ENCODE data around the gene ADAM12. TPM values are rescaled to one million over a fixed set of nuclear protein-coding genes. Genes with fewer than 3 reads are reported as not detected.

Gene ADAM12
- total and polyA plus RNA-seq, 12 donors: 0.08 to 3.9 (median 0.53) TPM

DNA sequence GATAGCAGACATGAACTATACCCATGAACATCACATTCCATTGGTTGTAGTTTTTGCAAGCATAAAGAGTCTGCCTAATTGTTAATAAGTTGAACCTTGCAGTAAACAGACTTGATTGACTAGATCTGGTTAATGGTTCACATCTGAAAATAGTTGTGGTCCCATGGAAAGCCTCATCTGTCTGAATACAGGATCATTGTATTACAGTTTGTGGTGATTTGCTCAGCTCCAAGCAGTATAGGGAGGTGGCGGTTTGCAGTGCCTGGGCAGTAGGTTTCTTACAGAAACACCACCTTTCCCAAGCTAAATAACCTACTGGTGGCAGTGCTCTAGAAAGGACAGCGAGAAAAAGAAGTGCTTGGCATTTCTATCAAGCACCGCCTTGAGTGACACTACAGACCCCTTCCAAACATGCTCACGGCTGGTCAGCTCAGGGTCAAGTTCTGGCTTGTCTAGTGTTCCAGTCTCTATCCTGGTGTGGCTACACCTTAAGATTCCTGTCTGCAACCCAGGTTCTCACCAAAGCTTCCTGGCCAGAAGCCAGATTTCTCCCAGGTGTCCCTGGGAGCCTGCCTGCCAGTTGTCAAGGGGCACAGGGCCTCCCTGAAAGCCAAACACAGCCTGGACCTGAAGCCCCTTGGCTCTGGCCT lies 372.0 kb downstream of the ADAM12 start:
- Histone ChIP-seq H3K27ac (no peak overlapping the region), H3K4me1 (replicated peaks in 1 of 2) (no peaks in the 10 kb centered on the region), H3K27me3 (no peaks in the 10 kb centered on the region), H3K4me3 (no peak overlapping the region), H3K36me3 (replicated peaks in 1 of 2) (no peaks in the 10 kb centered on the region), H3K9me3 (replicated peaks in 1 of 3) (no peaks in the 10 kb centered on the region)
- intact Hi-C loops (cut with DNase I): no loop called here
- TF ChIP-seq, protein P1, sequence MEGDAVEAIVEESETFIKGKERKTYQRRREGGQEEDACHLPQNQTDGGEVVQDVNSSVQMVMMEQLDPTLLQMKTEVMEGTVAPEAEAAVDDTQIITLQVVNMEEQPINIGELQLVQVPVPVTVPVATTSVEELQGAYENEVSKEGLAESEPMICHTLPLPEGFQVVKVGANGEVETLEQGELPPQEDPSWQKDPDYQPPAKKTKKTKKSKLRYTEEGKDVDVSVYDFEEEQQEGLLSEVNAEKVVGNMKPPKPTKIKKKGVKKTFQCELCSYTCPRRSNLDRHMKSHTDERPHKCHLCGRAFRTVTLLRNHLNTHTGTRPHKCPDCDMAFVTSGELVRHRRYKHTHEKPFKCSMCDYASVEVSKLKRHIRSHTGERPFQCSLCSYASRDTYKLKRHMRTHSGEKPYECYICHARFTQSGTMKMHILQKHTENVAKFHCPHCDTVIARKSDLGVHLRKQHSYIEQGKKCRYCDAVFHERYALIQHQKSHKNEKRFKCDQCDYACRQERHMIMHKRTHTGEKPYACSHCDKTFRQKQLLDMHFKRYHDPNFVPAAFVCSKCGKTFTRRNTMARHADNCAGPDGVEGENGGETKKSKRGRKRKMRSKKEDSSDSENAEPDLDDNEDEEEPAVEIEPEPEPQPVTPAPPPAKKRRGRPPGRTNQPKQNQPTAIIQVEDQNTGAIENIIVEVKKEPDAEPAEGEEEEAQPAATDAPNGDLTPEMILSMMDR (IDR thresholded peaks at IDR 0.05): no peak
- TF ChIP-seq POLR2A (IDR thresholded peaks at IDR 0.05): no peak
- 88 to 96% (median 96%) methylated on average over 4 of the region's 4 CpGs for WGBS, 4 donors
- no peak for DNase-seq

DNA sequence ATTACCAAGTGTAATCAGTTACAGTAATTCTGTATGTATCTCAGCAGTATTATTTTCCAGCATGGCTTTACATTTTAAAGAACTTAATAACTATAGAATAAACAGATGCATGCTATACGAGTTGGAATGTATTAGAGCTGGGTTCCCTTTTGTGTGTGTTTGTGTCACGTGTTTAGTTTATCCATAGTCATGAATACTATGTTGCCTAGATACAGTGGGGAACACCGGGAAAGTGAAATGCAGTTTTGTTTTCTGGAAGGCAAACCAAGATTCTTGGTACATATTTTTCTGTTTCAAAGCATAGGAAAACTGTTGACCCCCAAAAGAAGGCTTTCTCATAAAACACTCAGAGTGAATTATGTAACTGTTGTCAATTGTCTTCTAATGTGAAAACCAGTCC lies 372.9 kb downstream of the ADAM12 start:
- 87 to 92% (median 89%) methylated on average over 3 of the region's 3 CpGs for WGBS, 4 donors
- no peaks in the 10 kb centered on the region for H3K9me3 ChIP-seq (replicated peaks in 1 of 3)
- no peaks in the 10 kb centered on the region for H3K36me3 ChIP-seq (replicated peaks in 1 of 2)
- no peak overlapping the region for H3K27ac ChIP-seq
- intact Hi-C loops (cut with DNase I): no loop called here
- DNase-seq: no peak
- H3K27me3 ChIP-seq: no peaks in the 10 kb centered on the region
- no peak overlapping the region for H3K4me3 ChIP-seq
- TF ChIP-seq, protein P1 (IDR thresholded peaks at IDR 0.05): no peak
- TF ChIP-seq POLR2A (IDR thresholded peaks at IDR 0.05): no peak
- no peaks in the 10 kb centered on the region for H3K4me1 ChIP-seq (replicated peaks in 1 of 2)

DNA sequence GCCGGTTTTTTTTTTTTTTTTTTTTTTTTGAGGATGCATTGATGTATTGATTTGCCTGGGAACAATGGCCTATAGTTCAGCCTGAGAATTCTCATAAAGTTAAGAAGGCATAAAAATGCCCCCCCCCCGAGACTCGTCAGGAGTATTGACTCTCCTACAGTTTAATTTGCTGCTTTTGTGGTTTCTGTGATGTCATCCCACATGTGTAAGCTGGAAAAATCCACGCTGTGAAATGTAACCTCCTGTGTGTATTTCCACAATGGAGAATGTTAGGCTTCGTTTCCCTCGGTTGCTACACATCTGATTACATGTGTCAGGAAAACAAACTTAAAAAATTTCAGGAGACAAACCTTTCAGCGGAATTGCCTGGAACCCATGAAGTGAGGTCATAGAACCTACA lies 374.0 kb downstream of the ADAM12 start:
- Histone ChIP-seq H3K4me1 (replicated peaks in 1 of 2) (no peaks in the 10 kb centered on the region), H3K27me3 (no peaks in the 10 kb centered on the region), H3K27ac (no peak overlapping the region), H3K9me3 (replicated peaks in 1 of 3) (no peaks in the 10 kb centered on the region), H3K4me3 (no peak overlapping the region), H3K36me3 (replicated peaks in 1 of 2) (no peaks in the 10 kb centered on the region)
- TF ChIP-seq, protein P1 (IDR thresholded peaks at IDR 0.05): no peak
- no peak for TF ChIP-seq POLR2A (IDR thresholded peaks at IDR 0.05)
- no peak for DNase-seq
- WGBS, 4 donors: 90 to 97% (median 93%) methylated on average over 7 of the region's 7 CpGs
- intact Hi-C loops (cut with DNase I): no loop called here

DNA sequence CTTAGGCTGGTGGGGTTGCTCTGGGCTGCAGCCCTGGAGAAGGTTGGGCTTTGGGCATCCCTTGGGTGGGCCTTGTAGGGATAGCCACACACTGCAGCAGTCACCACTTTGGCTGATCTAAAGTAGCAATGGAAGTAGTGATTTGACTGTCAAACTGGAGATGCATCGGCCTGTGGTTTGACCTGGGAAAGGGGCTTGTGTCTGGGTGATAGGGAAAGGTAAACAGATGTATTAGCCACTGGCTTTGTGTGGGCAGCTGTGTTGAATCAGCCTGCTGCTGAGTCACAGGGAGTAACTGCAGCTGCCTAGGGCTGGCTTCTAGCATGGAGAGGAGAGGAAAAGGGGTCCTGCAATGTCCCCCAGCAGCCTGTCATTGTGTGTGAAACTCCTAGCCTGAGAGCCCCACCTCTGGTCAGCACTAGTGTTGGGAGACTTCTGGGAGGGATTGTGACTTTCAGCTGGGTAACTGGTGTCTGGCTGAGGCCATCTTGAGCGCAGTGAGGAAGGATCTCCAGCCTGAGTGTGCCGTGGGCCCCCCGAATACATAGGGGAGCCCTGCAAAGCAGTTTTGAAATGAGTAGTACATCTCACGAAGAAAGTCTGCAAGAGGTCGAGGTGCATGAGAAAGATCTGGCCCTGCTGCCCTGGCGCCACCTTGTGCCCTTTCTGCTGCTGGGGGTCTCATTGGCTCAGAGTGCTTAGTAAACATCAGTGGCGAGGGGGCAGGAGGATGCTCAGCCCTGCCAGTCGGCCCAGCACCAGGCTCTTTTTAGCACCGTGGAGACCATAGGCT lies 374.6 kb downstream of the ADAM12 start:
- Histone ChIP-seq H3K27me3 (no peaks in the 10 kb centered on the region), H3K9me3 (replicated peaks in 1 of 3) (no peaks in the 10 kb centered on the region), H3K4me3 (no peak overlapping the region), H3K36me3 (replicated peaks in 1 of 2) (no peaks in the 10 kb centered on the region), H3K27ac (no peak overlapping the region), H3K4me1 (replicated peaks in 1 of 2) (no peaks in the 10 kb centered on the region)
- DNase-seq: no peak
- WGBS, 4 donors: 87 to 94% (median 90%) methylated on average over 10 of the region's 10 CpGs
- intact Hi-C loops (cut with DNase I): no loop called here
- TF ChIP-seq POLR2A (IDR thresholded peaks at IDR 0.05): no peak
- TF ChIP-seq, protein P1 (IDR thresholded peaks at IDR 0.05): no peak

Measured in adrenal gland (tissue), 12 donors.